Measurements from ENCODE around the gene MEOX1. TPM values are rescaled to one million over a fixed set of nuclear protein-coding genes. Genes with fewer than 3 reads are reported as not detected.

The MEOX1 gene
- total RNA-seq, 2 experiments from 2014 or later, result 0.41 to 0.50 TPM

- Mint-ChIP-seq H3K4me3 (no peak overlapping the region), H3K4me1 (ENCODE audit: low read depth) (peaks cover 5% of the 10 kb centered on the region), H3K27ac (no peak overlapping the region), H3K36me3 (ENCODE audit: low read depth) (no peaks in the 10 kb centered on the region), H3K9me3 (no peaks in the 10 kb centered on the region), H3K27me3 (peaks cover 37% of the 10 kb centered on the region)
- H3K36me3 ChIP-seq (ENCODE audit: insufficient read depth, low read length), result no peaks in the 10 kb centered on the region
- no peak overlapping the region for H3K27ac ChIP-seq (ENCODE audit: low read depth in 1 of 2, low read length in 2 of 2)
- TF ChIP-seq CTCF (IDR thresholded peaks at IDR 0.05), result no peak
- CTCF ChIA-PET, result no interaction called here
- DNase-seq (peak in 2 of 14 experiments; percentile 17 to 29), ATAC-seq (ENCODE audit: poor library complexity) (peak; percentile 48)
- peaks cover 10% of the 10 kb centered on the region for H3K4me1 ChIP-seq (ENCODE audit: insufficient read depth, low read length)
- H3K4me3 ChIP-seq (ENCODE audit: low read length), result no peak overlapping the region
- no peaks in the 10 kb centered on the region for H3K9me3 ChIP-seq (ENCODE audit: control insufficient read depth in 1 of 2, insufficient read depth in 1 of 2, low read length in 2 of 2)
- POLR2A ChIA-PET, result no interaction called here
- peaks cover 0 to 14% of the 10 kb centered on the region in 2 experiments for H3K27me3 ChIP-seq (ENCODE audit: control insufficient read depth in 1 of 2, insufficient read depth in 2 of 2, low read length in 2 of 2)
- intact Hi-C loops (cut with DNase I, micrococcal nuclease), result no loop called here
Observed at GRCh38 chr17:43702637-43703036, 40.9 kb upstream of the MEOX1 start.

- Histone ChIP-seq H3K27ac (ENCODE audit: low read depth in 1 of 2, low read length in 2 of 2) (no peak overlapping the region), H3K9me3 (ENCODE audit: control insufficient read depth in 1 of 2, insufficient read depth in 1 of 2, low read length in 2 of 2) (no peaks in the 10 kb centered on the region), H3K4me1 (ENCODE audit: insufficient read depth, low read length) (peaks cover 10% of the 10 kb centered on the region), H3K4me3 (ENCODE audit: low read length) (no peak overlapping the region), H3K27me3 (ENCODE audit: control insufficient read depth in 1 of 2, insufficient read depth in 2 of 2, low read length in 2 of 2) (peaks cover 0 to 12% of the 10 kb centered on the region in 2 experiments), H3K36me3 (ENCODE audit: insufficient read depth, low read length) (no peaks in the 10 kb centered on the region)
- Mint-ChIP-seq H3K36me3 (ENCODE audit: low read depth) (no peaks in the 10 kb centered on the region), H3K4me1 (ENCODE audit: low read depth) (peaks cover 5% of the 10 kb centered on the region), H3K27me3 (peaks cover 38% of the 10 kb centered on the region), H3K4me3 (no peak overlapping the region), H3K9me3 (no peaks in the 10 kb centered on the region), H3K27ac (no peak overlapping the region)
- CTCF ChIA-PET, result interaction anchor here (3.3 kb wide), 1 partner anchor 59 kb away, joined by 15 read pairs; no protein-coding TSS in a partner anchor
- intact Hi-C loops (cut with DNase I, micrococcal nuclease), result no loop called here
- POLR2A ChIA-PET, result no interaction called here
- ATAC-seq (ENCODE audit: poor library complexity), result peak; percentile 32
- DNase-seq, result peak in 6 of 14 experiments; percentile 3 to 54 (median 26)
- no peak for TF ChIP-seq CTCF (IDR thresholded peaks at IDR 0.05)
Observed at GRCh38 chr17:43701318-43701743, 39.6 kb upstream of the MEOX1 start.

- ChIA-PET POLR2A (interaction anchor here (0.8 kb wide), 1 partner anchor 59 kb away, joined by 3 read pairs; the partner anchor contains the start of gene SOST), CTCF (interaction anchor here (0.7 to 3.3 kb wide), 2 partner anchors 61 to 66 kb away, joined by 4 to 15 read pairs; no protein-coding TSS in a partner anchor)
- H3K27ac Mint-ChIP-seq, result no peak overlapping the region
- no peak overlapping the region for H3K4me3 Mint-ChIP-seq
- H3K36me3 Mint-ChIP-seq (ENCODE audit: low read depth), result no peaks in the 10 kb centered on the region
- ATAC-seq (ENCODE audit: poor library complexity) (no peak), DNase-seq (no peak)
- Histone ChIP-seq H3K4me1 (ENCODE audit: insufficient read depth, low read length) (peaks cover 10% of the 10 kb centered on the region), H3K27ac (ENCODE audit: low read depth in 1 of 2, low read length in 2 of 2) (no peak overlapping the region), H3K27me3 (ENCODE audit: control insufficient read depth in 1 of 2, insufficient read depth in 2 of 2, low read length in 2 of 2) (peaks cover 0 to 9% of the 10 kb centered on the region in 2 experiments), H3K4me3 (ENCODE audit: low read length) (no peak overlapping the region), H3K36me3 (ENCODE audit: insufficient read depth, low read length) (no peaks in the 10 kb centered on the region), H3K9me3 (ENCODE audit: control insufficient read depth in 1 of 2, insufficient read depth in 1 of 2, low read length in 2 of 2) (no peaks in the 10 kb centered on the region)
- H3K9me3 Mint-ChIP-seq, result no peaks in the 10 kb centered on the region
- TF ChIP-seq CTCF (IDR thresholded peaks at IDR 0.05), result no peak
- intact Hi-C loops (cut with DNase I, micrococcal nuclease), result loop anchor here in 1 of 2 experiments (5.0 kb wide), 1 partner anchor 148 kb away; the partner anchor contains the start of gene CD300LG
- H3K27me3 Mint-ChIP-seq, result peaks cover 35% of the 10 kb centered on the region
- peaks cover 5% of the 10 kb centered on the region for H3K4me1 Mint-ChIP-seq (ENCODE audit: low read depth)
Observed at GRCh38 chr17:43699438-43699756, 37.7 kb upstream of the MEOX1 start.
